IMR-90 (cell line): Measurements from ENCODE around the gene MMP24.

Experiments
- CTCF ChIP-seq: conservative IDR thresholded peaks from 2 replicates; pipeline ENCODE4 v1.5.1; 2012; ENCODE audit warnings: mild to moderate bottlenecking, low read depth, low read length, improper control_type of control experiment
- POLR2A ChIP-seq: IDR thresholded peaks from 2 replicates; pipeline ENCODE4 v1.6.1; 2012; ENCODE audit warnings: mild to moderate bottlenecking, low read depth, low read length
- RAD21 ChIP-seq: IDR thresholded peaks from 2 replicates; pipeline ENCODE4 v1.6.1; 2012; ENCODE audit warnings: low read length, improper control_type of control experiment
- RFX5 ChIP-seq: IDR thresholded peaks from 2 replicates; pipeline ENCODE4 v1.8.0; 2012; ENCODE audit warnings: low read depth, mild to moderate bottlenecking, low read length, moderate library complexity

- no peak for TF ChIP-seq CTCF
- TF ChIP-seq POLR2A: no peak
- no peak for TF ChIP-seq RFX5
- no peak for TF ChIP-seq RAD21
Observed at GRCh38 chr20:35287509-35288324, 61.2 kb downstream of the MMP24 start.
